ENCODE measurements around the gene ABCA8. TPM values are rescaled to one million over a fixed set of nuclear protein-coding genes. Genes with fewer than 3 reads are reported as not detected.

ABCA8 gene
- total RNA-seq, 1 experiment from 2014 or later = 0.90 TPM

DNA sequence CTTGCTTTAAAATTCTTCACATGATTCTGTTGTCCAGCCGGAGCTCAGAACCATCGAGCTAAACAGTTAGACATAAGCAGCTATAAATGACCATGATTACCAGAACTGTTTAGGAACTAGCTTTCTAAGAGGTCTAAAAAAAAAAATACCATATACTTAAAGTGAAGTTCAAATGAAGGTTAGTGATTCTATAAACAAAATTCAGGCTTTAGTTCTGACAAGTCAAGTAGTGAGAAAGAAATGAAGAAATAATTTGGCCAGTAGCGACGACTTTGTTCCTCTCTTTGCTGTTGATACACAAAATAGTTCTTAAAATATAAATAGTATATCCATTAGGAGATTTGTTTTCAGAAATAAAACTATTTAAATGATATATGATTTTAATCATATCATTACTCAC is 27.7 kb downstream of the ABCA8 start:
- Histone ChIP-seq H3K4me1 (ENCODE audit: insufficient read depth, low read length, poor library complexity, severe bottlenecking) (no peaks in the 10 kb centered on the region), H3K9me3 (ENCODE audit: low read depth, low read length, poor library complexity, severe bottlenecking) (no peaks in the 10 kb centered on the region), H3K27ac (ENCODE audit: low read depth, low read length, poor library complexity, severe bottlenecking) (no peak overlapping the region), H3K36me3 (ENCODE audit: insufficient read depth, low read length, poor library complexity, severe bottlenecking) (no peaks in the 10 kb centered on the region), H3K27me3 (replicated peaks; ENCODE audit: insufficient read depth, low read depth, low read length, poor library complexity) (no peaks in the 10 kb centered on the region), H3K4me3 (ENCODE audit: low read depth, low read length, poor library complexity, severe bottlenecking) (no peak overlapping the region)
- DNase-seq (ENCODE audit: low spot score) = no peak
- no TSS peak for BruUV-seq (replicated peaks)
- TF ChIP-seq EZH2 (IDR thresholded peaks at IDR 0.05; ENCODE audit: borderline replicate concordance, low read depth, low read length, poor library complexity, severe bottlenecking) = no peak
- TF ChIP-seq, protein P1, sequence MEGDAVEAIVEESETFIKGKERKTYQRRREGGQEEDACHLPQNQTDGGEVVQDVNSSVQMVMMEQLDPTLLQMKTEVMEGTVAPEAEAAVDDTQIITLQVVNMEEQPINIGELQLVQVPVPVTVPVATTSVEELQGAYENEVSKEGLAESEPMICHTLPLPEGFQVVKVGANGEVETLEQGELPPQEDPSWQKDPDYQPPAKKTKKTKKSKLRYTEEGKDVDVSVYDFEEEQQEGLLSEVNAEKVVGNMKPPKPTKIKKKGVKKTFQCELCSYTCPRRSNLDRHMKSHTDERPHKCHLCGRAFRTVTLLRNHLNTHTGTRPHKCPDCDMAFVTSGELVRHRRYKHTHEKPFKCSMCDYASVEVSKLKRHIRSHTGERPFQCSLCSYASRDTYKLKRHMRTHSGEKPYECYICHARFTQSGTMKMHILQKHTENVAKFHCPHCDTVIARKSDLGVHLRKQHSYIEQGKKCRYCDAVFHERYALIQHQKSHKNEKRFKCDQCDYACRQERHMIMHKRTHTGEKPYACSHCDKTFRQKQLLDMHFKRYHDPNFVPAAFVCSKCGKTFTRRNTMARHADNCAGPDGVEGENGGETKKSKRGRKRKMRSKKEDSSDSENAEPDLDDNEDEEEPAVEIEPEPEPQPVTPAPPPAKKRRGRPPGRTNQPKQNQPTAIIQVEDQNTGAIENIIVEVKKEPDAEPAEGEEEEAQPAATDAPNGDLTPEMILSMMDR (conservative IDR thresholded peaks at IDR 0.05; ENCODE audit: low read depth, low read length) = no peak
- POLR2A ChIA-PET (ENCODE audit: low non-redundant PET) = no interaction called here
- intact Hi-C loops (cut with micrococcal nuclease; ENCODE audit: unreplicated experiment) = no loop called here
- CTCF ChIA-PET = no interaction called here

DNA sequence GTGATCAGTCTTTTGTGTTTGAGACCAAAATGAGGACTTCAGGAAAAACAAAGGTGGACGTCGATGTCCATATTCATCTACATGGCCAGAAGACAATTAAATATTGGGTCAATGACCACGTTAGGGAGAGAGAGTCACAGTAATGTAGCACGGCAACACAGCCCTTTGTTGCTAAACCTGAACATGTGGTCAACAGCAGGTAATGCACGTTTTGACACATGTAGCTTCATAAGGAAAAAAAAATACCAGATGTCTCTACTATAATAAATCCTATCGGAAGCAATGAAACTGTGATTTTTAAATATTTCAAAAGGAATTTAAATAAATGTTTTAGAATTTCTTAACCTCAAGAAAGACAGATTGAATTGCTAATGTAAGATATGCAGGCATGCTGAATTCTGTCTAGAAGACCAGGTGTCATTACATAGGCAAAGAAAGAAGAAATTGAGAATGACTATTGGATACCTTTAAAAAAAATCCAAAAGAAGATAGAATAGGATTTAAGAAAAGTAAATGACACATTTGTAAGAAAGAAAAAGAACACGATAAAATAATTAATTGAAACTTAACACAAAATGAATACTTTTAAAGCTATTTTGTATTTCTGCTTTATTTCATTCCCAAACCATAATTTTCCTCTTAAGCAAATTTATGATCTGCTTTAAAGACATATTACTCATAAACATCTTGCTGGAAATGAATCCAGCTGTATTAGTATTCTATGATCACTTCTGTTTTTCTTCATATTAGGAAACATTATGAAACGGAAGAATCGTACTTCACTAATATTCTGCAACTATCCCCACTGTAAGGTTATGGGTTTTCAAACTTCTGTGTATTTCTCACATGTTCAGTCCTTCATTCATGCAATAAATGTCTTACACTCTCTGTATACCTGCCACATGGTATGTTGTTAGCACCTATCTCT is 30.1 kb downstream of the ABCA8 start:
- H3K4me1 ChIP-seq (ENCODE audit: insufficient read depth, low read length, poor library complexity, severe bottlenecking) = no peaks in the 10 kb centered on the region
- no peak overlapping the region for H3K27ac ChIP-seq (ENCODE audit: low read depth, low read length, poor library complexity, severe bottlenecking)
- BruUV-seq (replicated peaks) = no TSS peak
- no peak for TF ChIP-seq EZH2 (IDR thresholded peaks at IDR 0.05; ENCODE audit: borderline replicate concordance, low read depth, low read length, poor library complexity, severe bottlenecking)
- TF ChIP-seq, protein P1 (conservative IDR thresholded peaks at IDR 0.05; ENCODE audit: low read depth, low read length) = no peak
- no peak overlapping the region for H3K4me3 ChIP-seq (ENCODE audit: low read depth, low read length, poor library complexity, severe bottlenecking)
- H3K9me3 ChIP-seq (ENCODE audit: low read depth, low read length, poor library complexity, severe bottlenecking) = no peaks in the 10 kb centered on the region
- H3K27me3 ChIP-seq (replicated peaks; ENCODE audit: insufficient read depth, low read depth, low read length, poor library complexity) = no peaks in the 10 kb centered on the region
- DNase-seq (ENCODE audit: low spot score) = no peak
- POLR2A ChIA-PET (ENCODE audit: low non-redundant PET) = no interaction called here
- CTCF ChIA-PET = no interaction called here
- intact Hi-C loops (cut with micrococcal nuclease; ENCODE audit: unreplicated experiment) = no loop called here
- H3K36me3 ChIP-seq (ENCODE audit: insufficient read depth, low read length, poor library complexity, severe bottlenecking) = no peaks in the 10 kb centered on the region

DNA sequence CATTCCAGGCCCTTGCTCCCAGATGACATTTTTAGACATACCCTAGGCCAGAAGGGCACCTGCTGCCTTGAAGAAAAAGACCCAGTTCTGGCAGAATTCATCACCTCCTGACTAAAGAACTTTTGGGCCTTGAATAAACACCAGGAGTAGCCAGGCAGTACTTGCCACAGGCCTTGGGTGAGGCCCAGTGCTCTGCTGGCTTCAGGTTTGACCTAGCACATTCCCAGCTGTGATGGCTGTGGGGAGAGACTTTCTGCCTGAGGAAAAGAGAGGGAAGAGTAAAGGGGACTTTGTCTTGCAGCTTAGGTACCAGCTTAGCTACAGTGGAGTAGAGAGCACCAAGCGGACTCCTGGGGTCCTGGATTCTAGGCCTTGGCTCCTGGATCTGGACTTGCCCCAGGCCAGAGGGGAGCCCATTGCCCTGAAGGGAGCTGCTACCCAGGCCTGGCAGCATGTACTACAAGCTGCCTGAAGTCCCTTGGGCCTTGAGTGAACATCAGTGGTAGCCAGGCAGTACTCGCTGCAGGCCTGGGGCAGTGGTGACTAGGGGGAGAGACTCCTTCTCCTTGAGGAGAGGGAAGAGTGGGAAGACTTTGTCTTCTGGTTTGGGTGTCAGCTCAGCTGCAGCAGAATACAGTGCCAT is 44.3 kb downstream of the ABCA8 start:
- DNase-seq (ENCODE audit: low spot score) = no peak
- ChIA-PET POLR2A (ENCODE audit: low non-redundant PET) (no interaction called here), CTCF (interaction anchor here (0.6 kb wide), 2 partner anchors 10 to 94 kb away, joined by 3 to 6 read pairs; no protein-coding TSS in a partner anchor)
- no TSS peak for BruUV-seq (replicated peaks)
- H3K4me3 ChIP-seq (ENCODE audit: low read depth, low read length, poor library complexity, severe bottlenecking) = no peak overlapping the region
- no peaks in the 10 kb centered on the region for H3K36me3 ChIP-seq (ENCODE audit: insufficient read depth, low read length, poor library complexity, severe bottlenecking)
- no peaks in the 10 kb centered on the region for H3K9me3 ChIP-seq (ENCODE audit: low read depth, low read length, poor library complexity, severe bottlenecking)
- intact Hi-C loops (cut with micrococcal nuclease; ENCODE audit: unreplicated experiment) = loop anchor here (2.0 kb wide), 1 partner anchor 134 kb away; no protein-coding TSS in a partner anchor
- no peak overlapping the region for H3K27ac ChIP-seq (ENCODE audit: low read depth, low read length, poor library complexity, severe bottlenecking)
- peaks cover 22% of the 10 kb centered on the region for H3K4me1 ChIP-seq (ENCODE audit: insufficient read depth, low read length, poor library complexity, severe bottlenecking)
- TF ChIP-seq EZH2 (IDR thresholded peaks at IDR 0.05; ENCODE audit: borderline replicate concordance, low read depth, low read length, poor library complexity, severe bottlenecking) = no peak
- TF ChIP-seq, protein P1 (conservative IDR thresholded peaks at IDR 0.05; ENCODE audit: low read depth, low read length) = no peak
- H3K27me3 ChIP-seq (replicated peaks; ENCODE audit: insufficient read depth, low read depth, low read length, poor library complexity) = no peaks in the 10 kb centered on the region
